PC-3 (cell line): ENCODE results near the gene SMIM17. TPM values are rescaled to one million over a fixed set of nuclear protein-coding genes. Genes with fewer than 3 reads are reported as not detected.

Experiments used
- ATAC-seq: fragments of 200-7000 bp; cut with Tn5 transposase; 2 replicates; pipeline ENCODE4 v1.9.1; 2020; ENCODE audit warnings: mild to moderate bottlenecking, moderate library complexity
- BruUV-seq: library from RNA; stranded (reverse); fragments of 400-500 nt; replicated peaks from 2 replicates; lab custom pipeline; 2021; lab: Mats Ljungman, UMichigan
- CTCF ChIA-PET: fragments of 300-600 bp; sonication (Branson Sonifier 250); formaldehyde crosslinking; loops from one replicate; lab custom pipeline; 2022; ENCODE audit warnings: antibody characterized with exemption; lab: Charles Lee
- POLR2A ChIA-PET: fragments of 300-600 bp; sonication (Branson Sonifier 250); formaldehyde crosslinking; loops from one replicate; lab custom pipeline; 2022; ENCODE audit warnings: antibody characterized with exemption; ENCODE audit not compliant: unreplicated experiment; lab: Charles Lee
- DNase-seq: peaks from one replicate; pipeline ENCODE4 v3.0.0-alpha.2; 2015
- H2AFZ ChIP-seq: fragments of 300-600 bp; sonication (generic); 2 replicates; pipeline ENCODE4 v1.6.0; 2016; ENCODE audit warnings: antibody characterized with exemption, low read length
- H3F3A ChIP-seq: fragments of 300-600 bp; sonication (generic); one replicate; pipeline ENCODE4 v1.6.0; 2017; ENCODE audit warnings: antibody characterized with exemption, low read length, control low read depth, mild to moderate bottlenecking; ENCODE audit not compliant: unreplicated experiment
- H3K27ac ChIP-seq: fragments of 300-600 bp; sonication (generic); 2 replicates; pipeline ENCODE4 v1.5.1; 2016; ENCODE audit warnings: mild to moderate bottlenecking, low read length
- H3K27me3 ChIP-seq: fragments of 300-600 bp; sonication (generic); 2 replicates; pipeline ENCODE4 v1.6.1; 2016; ENCODE audit warnings: low read length, mixed read lengths
- H3K36me3 ChIP-seq: fragments of 300-600 bp; sonication (generic); 2 replicates; pipeline ENCODE4 v1.6.1; 2016; ENCODE audit warnings: low read depth, mixed run types, low read length, mixed read lengths
- H3K4me1 ChIP-seq: fragments of 300-600 bp; sonication (generic); 2 replicates; pipeline ENCODE4 v1.5.1; 2016; ENCODE audit warnings: low read length; ENCODE audit not compliant: insufficient read depth
- H3K4me2 ChIP-seq: fragments of 300-600 bp; sonication (generic); 2 replicates; pipeline ENCODE4 v1.6.0; 2016; ENCODE audit warnings: low read length
- H3K4me3 ChIP-seq: fragments of 300-600 bp; sonication (generic); 2 replicates; pipeline ENCODE4 v1.5.1; 2016; ENCODE audit warnings: mild to moderate bottlenecking, low read length, mixed read lengths
- H3K79me2 ChIP-seq: fragments of 300-600 bp; sonication (generic); 2 replicates; pipeline ENCODE4 v1.6.1; 2017; ENCODE audit warnings: low read length, mixed read lengths
- H3K9ac ChIP-seq: fragments of 300-600 bp; sonication (generic); 2 replicates; pipeline ENCODE4 v1.6.0; 2016; ENCODE audit warnings: mild to moderate bottlenecking, low read length
- H3K9me2 ChIP-seq: fragments of 300-600 bp; sonication (generic); replicated peaks from 2 replicates; pipeline ENCODE4 v1.6.1; 2016; ENCODE audit warnings: mixed run types, low read length, mixed read lengths
- H3K9me3 ChIP-seq: fragments of 300-600 bp; sonication (generic); 2 replicates; pipeline ENCODE4 v1.6.1; 2016; ENCODE audit warnings: low read length, mixed read lengths
- H4K20me1 ChIP-seq: fragments of 300-600 bp; sonication (generic); 2 replicates; pipeline ENCODE4 v1.6.1; 2016; ENCODE audit warnings: low read length, mixed read lengths
- EZH2 ChIP-seq: fragments of 300-600 bp; sonication (generic); IDR thresholded peaks from one replicate; pipeline ENCODE4 v1.6.1; 2017; ENCODE audit warnings: antibody characterized with exemption, mild to moderate bottlenecking, low read length; ENCODE audit not compliant: unreplicated experiment
- EZH2phosphoT487 ChIP-seq: fragments of 300-600 bp; sonication (generic); IDR thresholded peaks from 2 replicates; pipeline ENCODE4 v1.6.1; 2018; ENCODE audit warnings: mild to moderate bottlenecking, antibody characterized with exemption, low read length, borderline replicate concordance
- intact Hi-C: fragments of 100-400 bp; cut with micrococcal nuclease; formaldehyde crosslinking; loops from 2 replicates; pipeline ENCODE4 v1.9.0; 2023
- total RNA-seq: library from RNA; depleted of rRNA; stranded (reverse); fragments of >200 nt; gene quantifications from 2 replicates; pipeline ENCODE4 v1.2.3, GENCODE V29; 2014
- TF ChIP-seq, protein P1 (sequence below): fragments of 300-600 bp; sonication (generic); conservative IDR thresholded peaks from 2 replicates; pipeline ENCODE4 v1.5.1; 2017; ENCODE audit warnings: antibody characterized with exemption, low read depth, mild to moderate bottlenecking, low read length

SMIM17 gene
- total RNA-seq, 1 experiment from 2014 or later, result not detected

DNA sequence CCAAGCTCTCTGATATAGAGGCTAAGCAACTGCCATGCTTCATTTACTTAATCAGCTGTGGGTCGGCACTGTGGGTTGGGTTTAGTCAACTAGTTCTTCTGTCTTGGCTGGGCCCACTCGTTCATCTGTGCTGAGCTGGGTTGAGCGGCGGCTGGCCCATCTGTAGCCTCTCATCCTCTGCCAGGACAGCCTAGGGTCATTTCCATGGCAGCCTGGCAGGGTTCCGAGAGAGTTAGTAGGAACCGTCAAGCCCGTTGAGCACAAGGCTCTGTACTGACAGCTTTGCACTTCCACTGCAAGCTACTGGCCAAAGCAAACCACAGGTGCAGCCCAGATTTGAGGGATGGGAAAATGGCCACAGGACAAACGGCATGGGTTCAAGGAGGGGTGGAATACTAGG is 35.2 kb downstream of the SMIM17 start:
- H3K4me1 ChIP-seq, result no peaks in the 10 kb centered on the region
- H3K4me3 ChIP-seq, result no peak overlapping the region
- DNase-seq (no peak), ATAC-seq (no peak)
- no peaks in the 10 kb centered on the region for H3K36me3 ChIP-seq
- H4K20me1 ChIP-seq, result no peaks in the 10 kb centered on the region
- no TSS peak for BruUV-seq
- no peaks in the 10 kb centered on the region for H3F3A ChIP-seq
- no peaks in the 10 kb centered on the region for H3K27me3 ChIP-seq
- H3K9ac ChIP-seq, result no peak overlapping the region
- TF ChIP-seq, protein P1, sequence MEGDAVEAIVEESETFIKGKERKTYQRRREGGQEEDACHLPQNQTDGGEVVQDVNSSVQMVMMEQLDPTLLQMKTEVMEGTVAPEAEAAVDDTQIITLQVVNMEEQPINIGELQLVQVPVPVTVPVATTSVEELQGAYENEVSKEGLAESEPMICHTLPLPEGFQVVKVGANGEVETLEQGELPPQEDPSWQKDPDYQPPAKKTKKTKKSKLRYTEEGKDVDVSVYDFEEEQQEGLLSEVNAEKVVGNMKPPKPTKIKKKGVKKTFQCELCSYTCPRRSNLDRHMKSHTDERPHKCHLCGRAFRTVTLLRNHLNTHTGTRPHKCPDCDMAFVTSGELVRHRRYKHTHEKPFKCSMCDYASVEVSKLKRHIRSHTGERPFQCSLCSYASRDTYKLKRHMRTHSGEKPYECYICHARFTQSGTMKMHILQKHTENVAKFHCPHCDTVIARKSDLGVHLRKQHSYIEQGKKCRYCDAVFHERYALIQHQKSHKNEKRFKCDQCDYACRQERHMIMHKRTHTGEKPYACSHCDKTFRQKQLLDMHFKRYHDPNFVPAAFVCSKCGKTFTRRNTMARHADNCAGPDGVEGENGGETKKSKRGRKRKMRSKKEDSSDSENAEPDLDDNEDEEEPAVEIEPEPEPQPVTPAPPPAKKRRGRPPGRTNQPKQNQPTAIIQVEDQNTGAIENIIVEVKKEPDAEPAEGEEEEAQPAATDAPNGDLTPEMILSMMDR, result no peak
- TF ChIP-seq EZH2 (no peak), EZH2phosphoT487 (no peak)
- CTCF ChIA-PET, result no interaction called here
- no peak overlapping the region for H2AFZ ChIP-seq
- no peak overlapping the region for H3K27ac ChIP-seq
- H3K79me2 ChIP-seq, result no peaks in the 10 kb centered on the region
- POLR2A ChIA-PET, result no interaction called here
- no peak overlapping the region for H3K4me2 ChIP-seq
- intact Hi-C loops, result no loop called here
- H3K9me3 ChIP-seq, result peaks cover 50% of the 10 kb centered on the region; the same call in 1 of the 2 replicates
- no peaks in the 10 kb centered on the region for H3K9me2 ChIP-seq

DNA sequence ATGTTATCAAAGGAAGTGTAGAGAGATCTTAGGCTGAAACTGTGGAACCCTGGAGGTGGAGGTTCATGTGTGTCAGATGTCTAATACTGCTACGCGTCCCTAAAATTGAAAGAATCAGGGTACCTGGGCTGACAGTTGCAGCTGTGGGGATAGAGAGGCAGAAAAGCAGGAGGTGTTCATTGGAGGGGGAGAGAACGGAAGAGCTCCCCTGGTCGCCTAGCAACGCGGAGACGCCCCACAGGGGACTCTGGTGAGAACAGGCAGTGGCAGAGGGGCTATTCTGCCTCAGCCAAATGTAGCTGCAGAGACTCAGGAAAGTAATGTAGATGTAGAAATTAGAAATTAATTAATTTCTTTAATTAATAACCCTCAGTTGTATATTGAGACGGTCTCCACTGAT is 38.7 kb downstream of the SMIM17 start:
- Histone ChIP-seq H3K36me3 (no peaks in the 10 kb centered on the region), H3K79me2 (no peaks in the 10 kb centered on the region), H3K9me2 (no peaks in the 10 kb centered on the region), H3K4me2 (no peak overlapping the region), H3K9ac (no peak overlapping the region), H3K27ac (no peak overlapping the region), H3K9me3 (0 out of 2 replicates have a peak, but pooled peaks cover 32% of the 10 kb centered on the region), H3K4me3 (no peak overlapping the region), H4K20me1 (no peaks in the 10 kb centered on the region), H3K4me1 (no peaks in the 10 kb centered on the region), H3F3A (no peaks in the 10 kb centered on the region), H2AFZ (no peak overlapping the region), H3K27me3 (no peaks in the 10 kb centered on the region)
- ChIA-PET CTCF (no interaction called here), POLR2A (no interaction called here)
- intact Hi-C loops, result no loop called here
- ATAC-seq (no peak), DNase-seq (no peak)
- TF ChIP-seq, protein P1, result no peak
- no TSS peak for BruUV-seq

DNA sequence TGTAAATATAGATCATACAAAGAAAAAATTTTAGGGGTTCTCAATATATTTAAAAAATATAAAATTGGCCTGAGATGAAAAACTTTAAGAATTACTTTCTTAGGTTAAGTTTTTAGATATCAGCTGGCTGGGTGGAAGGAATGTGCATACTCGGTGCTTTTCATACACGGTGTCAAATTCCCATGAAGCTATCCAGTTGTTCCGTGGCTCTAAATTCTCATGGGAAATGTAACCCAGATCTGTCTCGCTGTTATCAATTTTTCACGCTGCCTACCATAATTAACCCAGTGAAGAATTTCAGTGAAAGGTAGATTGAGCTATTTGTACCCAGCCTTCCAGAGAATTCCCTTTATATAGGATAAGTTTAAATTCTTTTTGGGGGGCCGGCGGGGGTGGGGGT is 40.2 kb downstream of the SMIM17 start:
- 0 out of 2 replicates have a peak, but pooled peaks cover 25% of the 10 kb centered on the region for H3K9me3 ChIP-seq
- no peak for ATAC-seq
- H3K4me1 ChIP-seq, result no peaks in the 10 kb centered on the region
- H4K20me1 ChIP-seq, result no peaks in the 10 kb centered on the region
- no peaks in the 10 kb centered on the region for H3K27me3 ChIP-seq
- H3K79me2 ChIP-seq, result no peaks in the 10 kb centered on the region
- ChIA-PET POLR2A (no interaction called here), CTCF (no interaction called here)
- no TSS peak for BruUV-seq
- no peak for DNase-seq
- no peak overlapping the region for H3K4me3 ChIP-seq
- no peaks in the 10 kb centered on the region for H3K36me3 ChIP-seq
- no peak overlapping the region for H3K27ac ChIP-seq
- no peak for TF ChIP-seq EZH2
- TF ChIP-seq, protein P1, result no peak
- no peak for TF ChIP-seq EZH2phosphoT487
- no peaks in the 10 kb centered on the region for H3F3A ChIP-seq
- H2AFZ ChIP-seq, result no peak overlapping the region
- intact Hi-C loops, result no loop called here
- no peak overlapping the region for H3K4me2 ChIP-seq
- H3K9ac ChIP-seq, result no peak overlapping the region
- no peaks in the 10 kb centered on the region for H3K9me2 ChIP-seq
